ENCODE results near the gene ARHGEF25. TPM values are rescaled to one million over a fixed set of nuclear protein-coding genes. Genes with fewer than 3 reads are reported as not detected.

ARHGEF25 gene
- total and polyA plus RNA-seq, 4 donors, result 65.6 to 253 (median 72.5) TPM

DNA sequence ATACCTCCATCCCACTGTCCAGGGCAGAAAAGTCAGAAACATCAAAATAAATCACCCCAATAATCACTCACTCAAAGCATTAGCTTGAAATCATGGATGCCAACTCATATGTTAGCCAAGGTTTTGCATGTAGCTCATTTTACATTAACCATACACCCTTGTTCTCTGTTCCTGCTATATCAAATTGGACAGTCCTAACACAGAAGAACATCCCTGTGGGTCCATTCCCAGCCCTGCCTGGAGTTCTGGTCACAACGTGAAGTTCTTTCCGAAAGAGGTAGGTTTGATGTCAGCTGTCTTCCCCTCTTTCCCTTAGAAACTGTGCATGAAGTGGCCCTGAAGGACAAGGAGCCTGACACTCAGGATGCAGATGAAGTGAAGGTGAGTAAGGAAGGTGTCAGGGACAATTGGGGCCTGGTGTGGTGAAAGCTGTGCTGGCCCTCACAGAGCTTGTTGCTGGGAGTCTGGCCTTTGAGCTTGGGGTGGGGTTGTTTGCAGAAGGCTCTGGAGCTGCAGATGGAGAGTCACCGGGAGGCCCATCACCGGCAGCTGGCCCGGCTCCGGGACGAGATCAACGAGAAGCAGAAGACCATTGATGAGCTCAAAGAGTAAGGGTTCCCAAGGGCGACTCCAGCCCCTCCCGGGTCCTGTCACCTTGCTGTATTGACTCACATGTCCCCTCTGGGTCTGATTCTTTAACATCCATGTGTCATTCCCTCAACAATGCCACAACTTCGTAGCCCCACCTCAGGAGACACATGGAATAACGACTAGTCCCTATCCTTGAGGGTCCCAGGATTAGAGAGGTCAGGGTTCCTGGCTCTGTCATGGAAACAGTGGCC lies 35.2 kb upstream of the ARHGEF25 start:
- 81 to 84% methylated on average over 12 of the region's 12 CpGs for WGBS, 2 donors
- no peak overlapping the region for H3K4me3 ChIP-seq (ENCODE audit: low read length in 2 of 2)
- intact Hi-C loops (cut with DNase I), result no loop called here
- H3K27ac ChIP-seq (ENCODE audit: low read depth in 1 of 2, low read length in 2 of 2), result no peak overlapping the region
- ATAC-seq (ENCODE audit: low FRiP score), result no peak
- no peaks in the 10 kb centered on the region for H3K4me1 ChIP-seq (ENCODE audit: control insufficient read depth in 1 of 2, insufficient read depth in 2 of 2, low read length in 2 of 2)
- H3K36me3 ChIP-seq (ENCODE audit: control insufficient read depth in 1 of 2, insufficient read depth in 2 of 2, low read length in 1 of 2), result no peaks in the 10 kb centered on the region
- H3K27me3 ChIP-seq (ENCODE audit: control insufficient read depth in 1 of 2, insufficient read depth in 2 of 2, low read length in 1 of 2), result no peaks in the 10 kb centered on the region
- DNase-seq, result no peak
- no peaks in the 10 kb centered on the region for H3K9me3 ChIP-seq (ENCODE audit: control insufficient read depth, low read length)

DNA sequence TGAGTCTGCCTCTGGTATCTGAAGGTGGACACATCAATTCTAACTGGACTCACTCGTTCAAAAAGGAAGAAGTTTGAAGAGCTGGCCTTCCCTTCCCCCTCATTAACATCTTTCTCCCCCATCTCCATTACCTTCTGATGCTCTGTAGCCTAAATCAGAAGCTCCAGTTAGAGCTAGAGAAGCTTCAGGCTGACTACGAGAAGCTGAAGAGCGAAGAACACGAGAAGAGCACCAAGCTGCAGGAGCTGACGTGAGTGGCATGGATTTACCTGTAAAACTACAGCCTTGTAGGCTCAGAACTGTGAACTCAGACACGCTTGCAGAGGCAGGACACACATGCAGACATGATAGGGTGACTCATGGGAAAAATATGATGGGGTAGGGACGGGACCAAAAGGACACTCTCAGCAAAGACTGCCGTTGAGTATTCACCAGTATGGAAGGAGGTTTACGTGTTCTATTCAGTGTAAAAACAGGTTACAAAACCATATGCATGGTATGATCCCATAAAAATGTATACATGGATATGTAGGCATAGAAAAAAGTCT lies 34.5 kb upstream of the ARHGEF25 start:
- intact Hi-C loops (cut with DNase I), result no loop called here
- 78 to 79% methylated on average over 9 of the region's 9 CpGs for WGBS, 2 donors
- H3K9me3 ChIP-seq (ENCODE audit: control insufficient read depth, low read length), result no peaks in the 10 kb centered on the region
- no peak overlapping the region for H3K4me3 ChIP-seq (ENCODE audit: low read length in 2 of 2)
- H3K27ac ChIP-seq (ENCODE audit: low read depth in 1 of 2, low read length in 2 of 2), result no peak overlapping the region
- no peaks in the 10 kb centered on the region for H3K27me3 ChIP-seq (ENCODE audit: control insufficient read depth in 1 of 2, insufficient read depth in 2 of 2, low read length in 1 of 2)
- DNase-seq, result no peak
- H3K4me1 ChIP-seq (ENCODE audit: control insufficient read depth in 1 of 2, insufficient read depth in 2 of 2, low read length in 2 of 2), result no peaks in the 10 kb centered on the region
- ATAC-seq (ENCODE audit: low FRiP score), result no peak
- H3K36me3 ChIP-seq (ENCODE audit: control insufficient read depth in 1 of 2, insufficient read depth in 2 of 2, low read length in 1 of 2), result peaks cover 0 to 1% of the 10 kb centered on the region in 2 donors

DNA sequence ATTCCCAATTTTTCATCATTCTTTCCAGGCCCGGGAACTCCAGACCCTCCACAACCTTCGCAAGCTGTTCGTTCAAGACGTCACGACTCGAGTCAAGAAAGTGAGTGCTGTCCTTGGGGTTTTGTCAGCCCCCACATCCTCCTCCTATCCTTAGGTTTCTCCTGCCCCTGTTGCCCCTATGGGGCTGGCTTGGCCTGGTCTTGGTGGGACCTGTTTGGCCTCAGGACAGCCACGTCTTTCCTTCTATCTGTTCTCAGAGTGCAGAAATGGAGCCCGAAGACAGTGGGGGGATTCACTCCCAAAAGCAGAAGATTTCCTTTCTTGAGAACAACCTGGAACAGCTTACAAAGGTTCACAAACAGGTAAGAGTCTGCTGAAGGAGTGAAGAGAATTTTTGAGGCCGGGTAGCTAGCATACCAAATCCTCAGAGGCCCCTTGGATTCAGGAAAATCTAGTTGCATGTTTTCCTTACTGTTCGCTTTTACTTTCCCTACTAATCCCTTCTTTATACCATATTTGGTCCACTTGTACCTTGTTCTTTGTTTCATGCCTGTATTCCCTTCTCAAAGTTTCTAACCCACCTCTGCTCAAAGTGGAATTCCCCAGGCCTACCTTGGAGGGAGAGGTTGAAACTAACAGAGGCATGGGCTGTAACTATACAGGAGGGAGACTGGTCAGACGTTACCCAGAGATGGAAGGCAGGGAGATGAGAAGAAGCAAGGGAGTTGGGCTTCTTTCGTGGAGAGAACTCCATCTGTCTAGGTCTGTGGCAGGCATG lies 33.1 kb upstream of the ARHGEF25 start:
- Histone ChIP-seq H3K27ac (ENCODE audit: low read depth in 1 of 2, low read length in 2 of 2) (no peak overlapping the region), H3K4me1 (ENCODE audit: control insufficient read depth in 1 of 2, insufficient read depth in 2 of 2, low read length in 2 of 2) (no peaks in the 10 kb centered on the region), H3K4me3 (ENCODE audit: low read length in 2 of 2) (no peak overlapping the region), H3K27me3 (ENCODE audit: control insufficient read depth in 1 of 2, insufficient read depth in 2 of 2, low read length in 1 of 2) (no peaks in the 10 kb centered on the region), H3K9me3 (ENCODE audit: control insufficient read depth, low read length) (no peaks in the 10 kb centered on the region), H3K36me3 (ENCODE audit: control insufficient read depth in 1 of 2, insufficient read depth in 2 of 2, low read length in 1 of 2) (peaks cover 0 to 2% of the 10 kb centered on the region in 2 donors)
- intact Hi-C loops (cut with DNase I), result no loop called here
- ATAC-seq (ENCODE audit: low FRiP score) (no peak), DNase-seq (no peak)
- WGBS, 2 donors, result 84 to 85% methylated on average over 12 of the region's 12 CpGs

DNA sequence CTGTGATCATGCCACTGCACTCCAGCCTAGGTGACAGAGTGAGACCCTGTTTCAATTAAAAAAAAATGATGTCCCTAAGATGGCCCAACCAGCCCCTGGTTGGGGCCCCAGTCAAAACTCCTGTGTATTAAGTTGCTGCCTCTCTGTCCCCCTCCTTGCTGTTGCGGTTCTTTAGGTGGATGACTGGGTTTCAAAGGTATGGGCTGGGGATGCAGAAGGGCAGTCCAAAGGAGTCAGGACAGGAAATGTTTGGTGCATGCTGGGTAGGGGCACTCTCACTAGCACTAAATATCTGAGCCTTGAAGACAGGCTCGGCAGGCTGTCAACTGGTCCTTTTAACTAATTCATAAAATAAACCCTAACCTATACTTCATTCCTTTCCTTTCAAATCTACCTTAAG lies 32.2 kb upstream of the ARHGEF25 start:
- no peak overlapping the region for H3K27ac ChIP-seq (ENCODE audit: low read depth in 1 of 2, low read length in 2 of 2)
- H3K4me3 ChIP-seq (ENCODE audit: low read length in 2 of 2), result no peak overlapping the region
- no peaks in the 10 kb centered on the region for H3K4me1 ChIP-seq (ENCODE audit: control insufficient read depth in 1 of 2, insufficient read depth in 2 of 2, low read length in 2 of 2)
- ATAC-seq (ENCODE audit: low FRiP score) (no peak), DNase-seq (no peak)
- 65 to 74% methylated on average over 2 of the region's 2 CpGs for WGBS, 2 donors
- no peaks in the 10 kb centered on the region for H3K9me3 ChIP-seq (ENCODE audit: control insufficient read depth, low read length)
- peaks cover 0 to 2% of the 10 kb centered on the region in 2 donors for H3K36me3 ChIP-seq (ENCODE audit: control insufficient read depth in 1 of 2, insufficient read depth in 2 of 2, low read length in 1 of 2)
- no peaks in the 10 kb centered on the region for H3K27me3 ChIP-seq (ENCODE audit: control insufficient read depth in 1 of 2, insufficient read depth in 2 of 2, low read length in 1 of 2)
- intact Hi-C loops (cut with DNase I), result no loop called here

DNA sequence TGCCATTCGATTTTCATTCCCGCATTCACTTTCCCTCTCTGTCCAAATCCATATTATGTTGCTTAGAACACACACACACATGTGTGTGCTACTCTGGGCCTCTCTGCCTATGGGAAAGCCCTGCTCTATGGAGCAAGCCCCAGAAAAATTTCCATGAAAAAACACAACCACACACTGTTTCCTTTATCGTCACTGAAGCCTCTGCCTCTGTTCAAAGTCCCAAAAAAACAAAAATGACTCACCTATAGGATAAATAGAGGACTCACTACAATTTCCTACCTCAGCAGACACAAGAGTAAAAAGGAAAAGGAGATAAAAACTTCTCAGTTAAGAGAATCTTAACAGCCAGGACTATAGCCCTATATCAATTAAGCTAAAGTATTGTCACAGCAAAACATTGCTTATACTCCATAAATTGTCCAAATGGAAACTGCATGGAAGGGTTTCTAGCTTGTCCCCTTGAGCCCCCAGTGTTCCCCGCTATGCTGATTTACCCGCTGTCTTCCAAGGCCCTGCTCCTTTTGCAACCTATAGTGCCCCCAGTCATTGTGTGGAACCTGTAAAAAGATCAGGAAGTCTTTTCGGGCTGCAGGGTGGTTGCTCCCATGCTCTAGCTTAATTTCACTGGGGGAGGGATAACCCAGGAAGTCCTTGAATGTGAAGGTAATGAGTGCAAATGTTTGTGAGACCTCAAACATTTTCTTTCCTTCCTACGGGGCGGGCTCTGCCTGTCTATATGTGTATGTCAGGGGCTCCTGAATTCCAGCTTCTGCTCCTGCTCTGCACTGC lies 31.4 kb upstream of the ARHGEF25 start:
- no peak overlapping the region for H3K27ac ChIP-seq (ENCODE audit: low read depth in 1 of 2, low read length in 2 of 2)
- intact Hi-C loops (cut with DNase I), result loop anchor here in 1 of 2 donors (5.0 kb wide), 1 partner anchor 112 kb away; the partner anchor contains the start of gene OS9
- H3K4me1 ChIP-seq (ENCODE audit: control insufficient read depth in 1 of 2, insufficient read depth in 2 of 2, low read length in 2 of 2), result no peaks in the 10 kb centered on the region
- no peaks in the 10 kb centered on the region for H3K27me3 ChIP-seq (ENCODE audit: control insufficient read depth in 1 of 2, insufficient read depth in 2 of 2, low read length in 1 of 2)
- no peak for ATAC-seq (ENCODE audit: low FRiP score)
- H3K9me3 ChIP-seq (ENCODE audit: control insufficient read depth, low read length), result no peaks in the 10 kb centered on the region
- WGBS, 2 donors, result 89 to 92% methylated on average over 8 of the region's 8 CpGs
- H3K36me3 ChIP-seq (ENCODE audit: control insufficient read depth in 1 of 2, insufficient read depth in 2 of 2, low read length in 1 of 2), result peaks cover 0 to 2% of the 10 kb centered on the region in 2 donors
- H3K4me3 ChIP-seq (ENCODE audit: low read length in 2 of 2), result no peak overlapping the region
- DNase-seq, result no peak

DNA sequence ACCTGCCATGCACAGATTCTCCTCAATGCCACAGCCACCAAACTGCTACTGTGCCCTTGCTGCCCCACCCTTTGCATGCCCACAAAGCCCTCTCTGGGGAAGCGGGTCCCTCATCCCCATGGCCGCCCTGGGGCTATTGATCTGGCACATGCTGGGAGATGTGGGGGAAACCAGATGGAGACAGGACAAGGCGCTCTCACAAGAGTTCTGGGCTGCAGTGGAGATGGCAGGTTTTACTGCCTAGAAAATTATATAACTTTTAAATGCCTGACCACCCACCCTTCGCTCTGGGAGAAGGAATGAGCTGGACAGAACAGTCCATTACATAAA lies 30.8 kb upstream of the ARHGEF25 start:
- Histone ChIP-seq H3K4me1 (ENCODE audit: control insufficient read depth in 1 of 2, insufficient read depth in 2 of 2, low read length in 2 of 2) (no peaks in the 10 kb centered on the region), H3K4me3 (ENCODE audit: low read length in 2 of 2) (no peak overlapping the region), H3K9me3 (ENCODE audit: control insufficient read depth, low read length) (no peaks in the 10 kb centered on the region), H3K36me3 (ENCODE audit: control insufficient read depth in 1 of 2, insufficient read depth in 2 of 2, low read length in 1 of 2) (peaks cover 0 to 2% of the 10 kb centered on the region in 2 donors), H3K27me3 (ENCODE audit: control insufficient read depth in 1 of 2, insufficient read depth in 2 of 2, low read length in 1 of 2) (no peaks in the 10 kb centered on the region), H3K27ac (ENCODE audit: low read depth in 1 of 2, low read length in 2 of 2) (no peak overlapping the region)
- 94% methylated on average over 4 of the region's 4 CpGs for WGBS, 2 donors
- DNase-seq, result no peak
- ATAC-seq (ENCODE audit: low FRiP score), result no peak
- intact Hi-C loops (cut with DNase I), result loop anchor here in 1 of 2 donors (5.0 kb wide), 1 partner anchor 112 kb away; the partner anchor contains the start of gene OS9

DNA sequence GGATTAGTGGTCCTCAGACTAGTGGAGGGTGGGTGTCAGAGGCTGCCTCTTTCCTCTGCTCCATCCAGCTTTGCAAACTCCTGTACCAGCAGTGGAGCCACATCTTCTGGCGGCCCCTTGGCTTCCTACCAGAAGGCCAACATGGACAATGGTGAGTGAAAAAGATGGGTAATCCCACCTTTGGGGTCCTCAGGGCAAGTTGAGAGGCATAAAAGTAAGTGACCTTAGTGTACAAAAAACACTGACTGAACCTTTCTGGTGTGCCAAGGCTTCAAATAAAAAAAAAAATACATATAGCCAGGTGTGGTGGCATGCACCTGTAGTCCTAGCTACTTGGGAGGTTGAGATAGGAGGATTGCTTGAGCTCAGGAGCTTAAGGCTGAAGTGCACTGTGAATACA lies 29.4 kb upstream of the ARHGEF25 start:
- 87 to 90% methylated on average over 1 of the region's 1 CpG for WGBS, 2 donors
- Histone ChIP-seq H3K36me3 (ENCODE audit: control insufficient read depth in 1 of 2, insufficient read depth in 2 of 2, low read length in 1 of 2) (peaks cover 0 to 2% of the 10 kb centered on the region in 2 donors), H3K9me3 (ENCODE audit: control insufficient read depth, low read length) (no peaks in the 10 kb centered on the region), H3K27me3 (ENCODE audit: control insufficient read depth in 1 of 2, insufficient read depth in 2 of 2, low read length in 1 of 2) (no peaks in the 10 kb centered on the region), H3K4me1 (ENCODE audit: control insufficient read depth in 1 of 2, insufficient read depth in 2 of 2, low read length in 2 of 2) (no peaks in the 10 kb centered on the region), H3K4me3 (ENCODE audit: low read length in 2 of 2) (no peak overlapping the region), H3K27ac (ENCODE audit: low read depth in 1 of 2, low read length in 2 of 2) (no peak overlapping the region)
- ATAC-seq (ENCODE audit: low FRiP score) (no peak), DNase-seq (no peak)
- intact Hi-C loops (cut with DNase I), result loop anchor here (2.0 to 5.0 kb wide), 2 partner anchors 39 to 110 kb away; partner anchors contain the start of gene OS9 (in 1 of the 2)

DNA sequence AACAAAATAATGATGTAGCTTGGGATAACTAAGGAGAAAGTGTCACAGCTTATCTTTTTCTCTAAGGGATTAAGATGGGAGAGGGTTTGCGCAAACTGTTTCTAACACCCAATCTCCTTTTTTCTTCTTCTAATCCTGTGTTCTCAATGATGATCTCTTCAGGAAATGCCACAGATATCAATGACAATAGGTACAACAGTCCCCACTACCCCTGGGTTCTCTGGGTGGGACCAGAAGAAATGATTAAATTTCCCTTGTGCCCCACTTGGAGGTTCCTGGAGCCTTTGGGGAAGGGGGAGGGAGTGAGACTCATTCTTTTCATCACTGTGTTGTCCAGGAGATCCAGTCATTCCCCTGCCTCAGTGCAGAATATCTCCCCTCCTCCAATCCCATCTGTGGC lies 28.8 kb upstream of the ARHGEF25 start:
- 91 to 100% methylated on average over 1 of the region's 1 CpG for WGBS, 2 donors
- no peak for DNase-seq
- Histone ChIP-seq H3K27ac (ENCODE audit: low read depth in 1 of 2, low read length in 2 of 2) (no peak overlapping the region), H3K4me1 (ENCODE audit: control insufficient read depth in 1 of 2, insufficient read depth in 2 of 2, low read length in 2 of 2) (no peaks in the 10 kb centered on the region), H3K9me3 (ENCODE audit: control insufficient read depth, low read length) (no peaks in the 10 kb centered on the region), H3K36me3 (ENCODE audit: control insufficient read depth in 1 of 2, insufficient read depth in 2 of 2, low read length in 1 of 2) (peaks cover 0 to 2% of the 10 kb centered on the region in 2 donors), H3K27me3 (ENCODE audit: control insufficient read depth in 1 of 2, insufficient read depth in 2 of 2, low read length in 1 of 2) (no peaks in the 10 kb centered on the region), H3K4me3 (ENCODE audit: low read length in 2 of 2) (no peak overlapping the region)
- ATAC-seq (ENCODE audit: low FRiP score), result no peak
- intact Hi-C loops (cut with DNase I), result loop anchor here (2.0 to 5.0 kb wide), 2 partner anchors 38 to 110 kb away; partner anchors contain the start of gene OS9 (in 1 of the 2)
